ENCODE measurements around the gene GRIK1.

The GRIK1 gene

GRCh38 chr21:29741761-29742160 is 198.0 kb downstream of the GRIK1 start:
- WGBS, 2 donors (ENCODE audit: extremely low coverage in 2 of 2, insufficient read length in 2 of 2, insufficient replicate concordance in 1 of 2), result no CpG with 5 or more reads among the region's 2 CpGs
- Histone ChIP-seq H2BK12ac (ENCODE audit: low read length) (no peak overlapping the region), H3K79me1 (ENCODE audit: low read depth, low read length) (no peaks in the 10 kb centered on the region)

GRCh38 chr21:29739176-29739575 is 200.6 kb downstream of the GRIK1 start:
- Histone ChIP-seq H2BK120ac (ENCODE audit: low read depth, low read length) (no peak overlapping the region), H3K79me1 (ENCODE audit: low read depth, low read length) (no peaks in the 10 kb centered on the region), H3K27me3 (ENCODE audit: control insufficient read depth in 3 of 3, insufficient read depth in 3 of 3, low read depth in 1 of 3, low read length in 3 of 3) (no peaks in the 10 kb centered on the region), H3K36me3 (replicated peaks in 1 of 2; ENCODE audit: control insufficient read depth in 2 of 2, insufficient read depth in 2 of 2, low read length in 2 of 2) (no peaks in the 10 kb centered on the region), H2AFZ (ENCODE audit: low read length) (no peak overlapping the region), H3K4ac (ENCODE audit: low read length) (no peak overlapping the region), H3K4me3 (ENCODE audit: low read length in 2 of 2) (no peak overlapping the region), H3K18ac (ENCODE audit: low read length) (no peak overlapping the region), H3K9ac (ENCODE audit: low read depth, low read length, poor library complexity) (no peak overlapping the region), H2BK5ac (ENCODE audit: low read length) (no peak overlapping the region), H3K4me2 (ENCODE audit: insufficient read depth, low read length, poor library complexity, severe bottlenecking) (no peak overlapping the region), H2AK5ac (ENCODE audit: low read depth, low read length) (no peak overlapping the region), H3K9me3 (replicated peaks in 1 of 2; ENCODE audit: control insufficient read depth in 2 of 2, insufficient read depth in 1 of 2, low read depth in 1 of 2, low read length in 2 of 2) (no peaks in the 10 kb centered on the region), H2BK15ac (ENCODE audit: low read length) (no peak overlapping the region), H3K14ac (ENCODE audit: low read length) (no peak overlapping the region), H4K91ac (ENCODE audit: low read depth, low read length, poor library complexity) (no peak overlapping the region), H3K4me1 (ENCODE audit: control insufficient read depth in 2 of 2, insufficient read depth in 1 of 2, low read depth in 1 of 2, low read length in 2 of 2) (no peaks in the 10 kb centered on the region), H3K23ac (ENCODE audit: low read depth, low read length, poor library complexity) (no peak overlapping the region), H4K8ac (ENCODE audit: low read depth, low read length) (no peak overlapping the region), H3K27ac (replicated peaks; ENCODE audit: low read length) (no peak overlapping the region), H2BK12ac (ENCODE audit: low read length) (no peak overlapping the region)
- WGBS, 2 donors (ENCODE audit: extremely low coverage in 2 of 2, insufficient read length in 2 of 2, insufficient replicate concordance in 1 of 2), result no CpG with 5 or more reads among the region's 1 CpG
- no peak for DNase-seq (ENCODE audit: low spot score)

More at GRCh38 chr21:29741761-29742160, 198.0 kb downstream of the GRIK1 start:
- H3K4me1 ChIP-seq (ENCODE audit: control insufficient read depth in 2 of 2, insufficient read depth in 1 of 2, low read depth in 1 of 2, low read length in 2 of 2), result no peaks in the 10 kb centered on the region
- H3K4me3 ChIP-seq (ENCODE audit: low read length in 2 of 2), result no peak overlapping the region
- no peak overlapping the region for H3K18ac ChIP-seq (ENCODE audit: low read length)
- H3K9ac ChIP-seq (ENCODE audit: low read depth, low read length, poor library complexity), result no peak overlapping the region
- no peak overlapping the region for H4K91ac ChIP-seq (ENCODE audit: low read depth, low read length, poor library complexity)
- H3K36me3 ChIP-seq (replicated peaks in 1 of 2; ENCODE audit: control insufficient read depth in 2 of 2, insufficient read depth in 2 of 2, low read length in 2 of 2), result no peaks in the 10 kb centered on the region
- no peaks in the 10 kb centered on the region for H3K9me3 ChIP-seq (replicated peaks in 1 of 2; ENCODE audit: control insufficient read depth in 2 of 2, insufficient read depth in 1 of 2, low read depth in 1 of 2, low read length in 2 of 2)
- H2BK5ac ChIP-seq (ENCODE audit: low read length), result no peak overlapping the region
- no peak overlapping the region for H2AK5ac ChIP-seq (ENCODE audit: low read depth, low read length)
- no peak overlapping the region for H2AFZ ChIP-seq (ENCODE audit: low read length)
- H3K27ac ChIP-seq (replicated peaks; ENCODE audit: low read length), result no peak overlapping the region
- no peak overlapping the region for H3K14ac ChIP-seq (ENCODE audit: low read length)
- H2BK15ac ChIP-seq (ENCODE audit: low read length), result no peak overlapping the region
- DNase-seq (ENCODE audit: low spot score), result no peak
- H3K27me3 ChIP-seq (ENCODE audit: control insufficient read depth in 3 of 3, insufficient read depth in 3 of 3, low read depth in 1 of 3, low read length in 3 of 3), result no peaks in the 10 kb centered on the region
- H3K4me2 ChIP-seq (ENCODE audit: insufficient read depth, low read length, poor library complexity, severe bottlenecking), result no peak overlapping the region
- H2BK120ac ChIP-seq (ENCODE audit: low read depth, low read length), result no peak overlapping the region
- H3K23ac ChIP-seq (ENCODE audit: low read depth, low read length, poor library complexity), result no peak overlapping the region
- H4K8ac ChIP-seq (ENCODE audit: low read depth, low read length), result no peak overlapping the region
- H3K4ac ChIP-seq (ENCODE audit: low read length), result no peak overlapping the region

DNA sequence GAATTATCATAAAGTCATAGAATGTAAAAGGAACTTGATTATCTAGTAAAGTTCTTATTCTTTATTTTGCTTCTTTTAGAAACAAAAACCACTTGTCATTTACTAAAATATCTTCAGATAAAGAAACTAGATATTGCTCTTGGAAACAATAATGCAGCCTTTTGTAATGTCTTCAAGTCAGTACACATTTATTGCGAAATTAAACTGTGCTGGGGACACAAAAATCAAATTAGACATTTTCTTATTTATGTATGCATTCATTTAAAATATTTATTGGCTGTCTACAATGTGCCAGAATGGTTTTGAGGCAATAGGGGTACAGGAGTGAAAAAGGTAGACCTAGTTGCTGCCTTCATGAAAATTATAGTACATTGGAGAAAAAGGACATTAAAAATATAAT is 201.1 kb downstream of the GRIK1 start:
- Histone ChIP-seq H4K91ac (ENCODE audit: low read depth, low read length, poor library complexity) (no peak overlapping the region), H2AK5ac (ENCODE audit: low read depth, low read length) (no peak overlapping the region), H3K27ac (replicated peaks; ENCODE audit: low read length) (no peak overlapping the region), H3K9ac (ENCODE audit: low read depth, low read length, poor library complexity) (no peak overlapping the region), H2BK5ac (ENCODE audit: low read length) (no peak overlapping the region), H3K4me1 (ENCODE audit: control insufficient read depth in 2 of 2, insufficient read depth in 1 of 2, low read depth in 1 of 2, low read length in 2 of 2) (no peaks in the 10 kb centered on the region), H3K4me2 (ENCODE audit: insufficient read depth, low read length, poor library complexity, severe bottlenecking) (no peak overlapping the region), H2BK15ac (ENCODE audit: low read length) (no peak overlapping the region), H3K18ac (ENCODE audit: low read length) (no peak overlapping the region), H3K4ac (ENCODE audit: low read length) (no peak overlapping the region), H3K79me1 (ENCODE audit: low read depth, low read length) (no peaks in the 10 kb centered on the region), H2AFZ (ENCODE audit: low read length) (no peak overlapping the region), H2BK12ac (ENCODE audit: low read length) (no peak overlapping the region), H3K36me3 (replicated peaks in 1 of 2; ENCODE audit: control insufficient read depth in 2 of 2, insufficient read depth in 2 of 2, low read length in 2 of 2) (no peaks in the 10 kb centered on the region), H3K27me3 (ENCODE audit: control insufficient read depth in 3 of 3, insufficient read depth in 3 of 3, low read depth in 1 of 3, low read length in 3 of 3) (no peaks in the 10 kb centered on the region), H3K23ac (ENCODE audit: low read depth, low read length, poor library complexity) (no peak overlapping the region), H3K9me3 (replicated peaks in 1 of 2; ENCODE audit: control insufficient read depth in 2 of 2, insufficient read depth in 1 of 2, low read depth in 1 of 2, low read length in 2 of 2) (no peaks in the 10 kb centered on the region), H4K8ac (ENCODE audit: low read depth, low read length) (no peak overlapping the region), H2BK120ac (ENCODE audit: low read depth, low read length) (no peak overlapping the region), H3K14ac (ENCODE audit: low read length) (no peak overlapping the region), H3K4me3 (ENCODE audit: low read length in 2 of 2) (no peak overlapping the region)
- no CpG with 5 or more reads among the region's 1 CpG for WGBS, 2 donors (ENCODE audit: extremely low coverage in 2 of 2, insufficient read length in 2 of 2, insufficient replicate concordance in 1 of 2)
- no peak for DNase-seq (ENCODE audit: low spot score)

GRCh38 chr21:29737186-29737585 is 202.6 kb downstream of the GRIK1 start:
- no peak overlapping the region for H2AK5ac ChIP-seq (ENCODE audit: low read depth, low read length)
- no peak overlapping the region for H3K23ac ChIP-seq (ENCODE audit: low read depth, low read length, poor library complexity)
- H2BK120ac ChIP-seq (ENCODE audit: low read depth, low read length), result no peak overlapping the region
- no peak overlapping the region for H3K4ac ChIP-seq (ENCODE audit: low read length)
- H3K79me1 ChIP-seq (ENCODE audit: low read depth, low read length), result no peaks in the 10 kb centered on the region
- H2AFZ ChIP-seq (ENCODE audit: low read length), result no peak overlapping the region
- H3K27ac ChIP-seq (replicated peaks; ENCODE audit: low read length), result no peak overlapping the region
- H2BK15ac ChIP-seq (ENCODE audit: low read length), result no peak overlapping the region
- H3K4me3 ChIP-seq (ENCODE audit: low read length in 2 of 2), result no peak overlapping the region
- no peak overlapping the region for H3K4me2 ChIP-seq (ENCODE audit: insufficient read depth, low read length, poor library complexity, severe bottlenecking)
- WGBS, 2 donors (ENCODE audit: extremely low coverage in 2 of 2, insufficient read length in 2 of 2, insufficient replicate concordance in 1 of 2), result no CpG with 5 or more reads among the region's 5 CpGs
- no peak overlapping the region for H4K8ac ChIP-seq (ENCODE audit: low read depth, low read length)
- H3K36me3 ChIP-seq (replicated peaks in 1 of 2; ENCODE audit: control insufficient read depth in 2 of 2, insufficient read depth in 2 of 2, low read length in 2 of 2), result no peaks in the 10 kb centered on the region
- no peaks in the 10 kb centered on the region for H3K4me1 ChIP-seq (ENCODE audit: control insufficient read depth in 2 of 2, insufficient read depth in 1 of 2, low read depth in 1 of 2, low read length in 2 of 2)
- H3K9me3 ChIP-seq (replicated peaks in 1 of 2; ENCODE audit: control insufficient read depth in 2 of 2, insufficient read depth in 1 of 2, low read depth in 1 of 2, low read length in 2 of 2), result no peaks in the 10 kb centered on the region
- no peak for DNase-seq (ENCODE audit: low spot score)
- H4K91ac ChIP-seq (ENCODE audit: low read depth, low read length, poor library complexity), result no peak overlapping the region
- H3K27me3 ChIP-seq (ENCODE audit: control insufficient read depth in 3 of 3, insufficient read depth in 3 of 3, low read depth in 1 of 3, low read length in 3 of 3), result no peaks in the 10 kb centered on the region
- no peak overlapping the region for H2BK5ac ChIP-seq (ENCODE audit: low read length)
- H2BK12ac ChIP-seq (ENCODE audit: low read length), result no peak overlapping the region
- no peak overlapping the region for H3K9ac ChIP-seq (ENCODE audit: low read depth, low read length, poor library complexity)
- no peak overlapping the region for H3K14ac ChIP-seq (ENCODE audit: low read length)
- no peak overlapping the region for H3K18ac ChIP-seq (ENCODE audit: low read length)

Data from neuronal stem cell (in vitro differentiated cells).